ENCODE measurements around the gene GATAD2A. TPM values are rescaled to one million over a fixed set of nuclear protein-coding genes. Genes with fewer than 3 reads are reported as not detected.

Gene GATAD2A
- total RNA-seq, 1 experiment from 2014 or later: 99.6 TPM

DNA sequence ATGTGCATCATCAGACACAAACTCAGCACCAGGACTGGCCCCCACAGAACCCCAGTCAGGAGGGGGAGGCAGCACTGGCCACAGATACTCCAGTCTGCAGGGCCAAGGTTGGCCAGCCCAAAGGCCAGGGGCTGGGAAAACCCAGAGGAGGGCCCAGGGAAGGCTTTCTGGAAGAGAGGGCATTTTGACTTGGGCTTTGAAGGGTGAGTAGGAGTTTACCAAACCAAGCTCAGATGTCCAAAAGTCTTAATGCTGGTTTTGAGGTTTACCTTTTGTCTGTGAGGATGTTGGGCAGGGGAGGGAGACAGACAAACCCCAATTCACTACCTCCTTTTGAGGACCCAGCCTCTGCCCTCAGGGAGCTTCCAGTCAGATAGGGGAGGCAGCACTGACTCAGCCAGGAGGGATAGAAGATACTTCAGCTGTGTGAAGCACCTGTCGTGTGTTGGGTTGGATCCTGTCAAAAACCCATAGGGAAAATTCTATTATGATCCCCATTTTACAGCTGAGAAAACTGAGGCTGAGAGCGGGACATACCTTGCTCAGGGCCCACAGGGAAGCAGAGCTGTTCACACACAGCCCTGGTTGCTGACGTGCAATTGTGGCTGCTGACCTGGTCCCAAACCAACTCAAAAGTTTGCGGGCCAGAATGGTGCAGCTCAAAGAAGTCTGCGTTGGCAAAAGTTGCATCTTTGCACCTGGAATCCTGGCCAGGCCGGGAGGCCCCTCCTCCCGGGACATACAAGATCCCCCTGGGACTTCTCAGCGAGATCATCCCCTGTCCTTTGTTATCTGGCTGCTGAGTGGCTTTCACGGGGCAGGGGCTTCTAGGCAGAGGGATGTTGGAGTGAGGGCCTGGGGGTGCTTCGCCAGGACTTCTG lies 145.7 kb downstream of the GATAD2A start:
- intact Hi-C loops (cut with micrococcal nuclease; ENCODE audit: unreplicated experiment): no loop called here
- Histone ChIP-seq H3K4me1 (ENCODE audit: control insufficient read depth, insufficient read depth, low read length) (no peaks in the 10 kb centered on the region), H3K9me3 (ENCODE audit: control insufficient read depth, insufficient read depth, low read depth, low read length) (no peaks in the 10 kb centered on the region), H3K36me3 (ENCODE audit: control insufficient read depth, insufficient read depth, low read length) (no peaks in the 10 kb centered on the region), H3K27ac (ENCODE audit: low read length) (no peak overlapping the region), H3K27me3 (ENCODE audit: control insufficient read depth, insufficient read depth, low read length) (no peaks in the 10 kb centered on the region), H3K4me3 (ENCODE audit: low read depth in 2 of 2, low read length in 2 of 2) (no peak overlapping the region)
- no peak for DNase-seq (ENCODE audit: low read depth, low spot score)
- TF ChIP-seq REST (IDR thresholded peaks at IDR 0.05; ENCODE audit: insufficient read depth in 1 of 2, low read depth in 2 of 2, low read length in 1 of 2): no peak
- no peak for TF ChIP-seq POLR2AphosphoS5 (IDR thresholded peaks at IDR 0.05; ENCODE audit: low read depth, low read length)
- no peak for TF ChIP-seq TCF7L2 (IDR thresholded peaks at IDR 0.05; ENCODE audit: low read depth, low read length)
- TF ChIP-seq CTCF (IDR thresholded peaks at IDR 0.05): no peak
- TF ChIP-seq SIN3A (IDR thresholded peaks at IDR 0.05; ENCODE audit: borderline replicate concordance, insufficient read depth, low read depth, low read length): no peak
- ChIA-PET POLR2A (no interaction called here), CTCF (interaction anchor here (0.7 to 1.6 kb wide), 2 partner anchors 8 to 19 kb away, joined by 3 read pairs; no protein-coding TSS in a partner anchor)
- in situ Hi-C loops (cut with HindIII; ENCODE audit: low pct_unique_long_range_greater_than_20kb, low sequenced_read_pairs): no loop called here
- no peak for ATAC-seq
- BruUV-seq (replicated peaks): no TSS peak

DNA sequence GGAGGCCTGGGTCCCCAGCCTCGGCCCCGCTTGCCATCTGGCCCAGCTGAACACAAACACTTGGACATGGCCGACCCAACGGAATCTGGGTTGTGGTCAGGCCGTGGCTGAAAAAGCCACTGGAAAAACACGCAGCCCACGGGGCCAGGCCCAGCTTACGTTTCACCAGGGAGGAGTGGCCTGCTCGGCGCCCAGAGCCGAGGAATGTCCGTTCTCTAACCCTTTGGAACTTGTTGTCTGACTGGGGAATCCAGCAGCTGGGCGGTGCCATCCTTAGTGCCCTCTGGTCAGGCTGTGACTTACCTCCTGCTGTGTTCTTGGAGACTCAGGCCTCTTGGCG lies 146.3 kb downstream of the GATAD2A start:
- no peaks in the 10 kb centered on the region for H3K36me3 ChIP-seq (ENCODE audit: control insufficient read depth, insufficient read depth, low read length)
- in situ Hi-C loops (cut with HindIII; ENCODE audit: low pct_unique_long_range_greater_than_20kb, low sequenced_read_pairs): no loop called here

More for the DNA sequence above, 146.3 kb downstream of the GATAD2A start:
- H3K27ac ChIP-seq (ENCODE audit: low read length): no peak overlapping the region
- ChIA-PET CTCF (interaction anchor here (1.6 kb wide), 1 partner anchor 20 kb away, joined by 3 read pairs; no protein-coding TSS in a partner anchor), POLR2A (no interaction called here)
- no TSS peak for BruUV-seq (replicated peaks)
- no peak for DNase-seq (ENCODE audit: low read depth, low spot score)
- TF ChIP-seq TCF7L2 (IDR thresholded peaks at IDR 0.05; ENCODE audit: low read depth, low read length) (no peak), POLR2AphosphoS5 (IDR thresholded peaks at IDR 0.05; ENCODE audit: low read depth, low read length) (no peak), CTCF (IDR thresholded peaks at IDR 0.05) (no peak), SIN3A (IDR thresholded peaks at IDR 0.05; ENCODE audit: borderline replicate concordance, insufficient read depth, low read depth, low read length) (no peak), REST (IDR thresholded peaks at IDR 0.05; ENCODE audit: insufficient read depth in 1 of 2, low read depth in 2 of 2, low read length in 1 of 2) (no peak)
- intact Hi-C loops (cut with micrococcal nuclease; ENCODE audit: unreplicated experiment): no loop called here
- no peaks in the 10 kb centered on the region for H3K27me3 ChIP-seq (ENCODE audit: control insufficient read depth, insufficient read depth, low read length)
- no peaks in the 10 kb centered on the region for H3K4me1 ChIP-seq (ENCODE audit: control insufficient read depth, insufficient read depth, low read length)
- H3K9me3 ChIP-seq (ENCODE audit: control insufficient read depth, insufficient read depth, low read depth, low read length): no peaks in the 10 kb centered on the region
- no peak overlapping the region for H3K4me3 ChIP-seq (ENCODE audit: low read depth in 2 of 2, low read length in 2 of 2)
- no peak for ATAC-seq

All from Panc1 (cell line).